GM23338 (cell line): ENCODE data around the gene ZBTB20. TPM values are rescaled to one million over a fixed set of nuclear protein-coding genes. Genes with fewer than 3 reads are reported as not detected.

Experiments used
- ATAC-seq: fragments of 200-7000 bp; cut with Tn5 transposase; 3 replicates; pipeline ENCODE4 v1.9.1; 2020
- DNase-seq: peaks from one replicate; pipeline ENCODE4 v3.0.0-alpha.2; 2015; ENCODE audit warnings: low spot score
- H2AFZ ChIP-seq: fragments of 200-600 bp; sonication (generic); 2 replicates; pipeline ENCODE4 v1.8.0; 2016; ENCODE audit warnings: antibody characterized with exemption, mild to moderate bottlenecking, moderate library complexity
- H3F3A ChIP-seq: fragments of 200-600 bp; sonication (generic); replicated peaks from 2 replicates; pipeline ENCODE4 v1.8.0; 2017; ENCODE audit warnings: antibody characterized with exemption, mixed run types, low read depth
- H3K27ac ChIP-seq: fragments of 200-600 bp; sonication (generic); 2 replicates; pipeline ENCODE4 v1.6.1; 2016; ENCODE audit warnings: low read depth
- H3K27me3 ChIP-seq: fragments of 200-600 bp; sonication (generic); 2 replicates; pipeline ENCODE4 v1.8.0; 2016; ENCODE audit warnings: mild to moderate bottlenecking, mixed run types, moderate library complexity; ENCODE audit not compliant: insufficient read depth
- H3K36me3 ChIP-seq: fragments of 200-600 bp; sonication (generic); 2 replicates; pipeline ENCODE4 v1.8.0; 2016; ENCODE audit warnings: mild to moderate bottlenecking; ENCODE audit not compliant: insufficient read depth
- H3K4me1 ChIP-seq: fragments of 200-600 bp; sonication (generic); 2 replicates; pipeline ENCODE4 v1.8.0; 2016; ENCODE audit warnings: mild to moderate bottlenecking, moderate library complexity; ENCODE audit not compliant: insufficient read depth
- H3K4me2 ChIP-seq: fragments of 200-600 bp; sonication (generic); 2 replicates; pipeline ENCODE4 v1.7.1; 2017; ENCODE audit warnings: mixed run types
- H3K4me3 ChIP-seq: fragments of 200-600 bp; sonication (generic); 2 replicates; pipeline ENCODE4 v1.6.1; 2016; ENCODE audit warnings: mixed run types
- H3K79me2 ChIP-seq: fragments of 200-600 bp; sonication (generic); replicated peaks from 2 replicates; pipeline ENCODE4 v1.8.0; 2017; ENCODE audit warnings: mild to moderate bottlenecking; ENCODE audit not compliant: insufficient read depth
- H3K9me2 ChIP-seq: fragments of 200-600 bp; sonication (generic); 2 replicates; pipeline ENCODE4 v1.8.0; 2017; ENCODE audit not compliant: insufficient read depth
- H4K20me1 ChIP-seq: fragments of 200-600 bp; sonication (generic); replicated peaks from 2 replicates; pipeline ENCODE4 v1.8.0; 2017; ENCODE audit warnings: mild to moderate bottlenecking; ENCODE audit not compliant: insufficient read depth
- H3K27ac Mint-ChIP-seq: 2 replicates; pipeline ENCODE4 v1.8.0; 2020; ENCODE audit warnings: inconsistent platforms, mild to moderate bottlenecking, moderate library complexity, mixed read lengths
- H3K27me3 Mint-ChIP-seq: 3 replicates; pipeline ENCODE4 v1.8.0; 2022; ENCODE audit warnings: low read depth, mild to moderate bottlenecking, moderate library complexity, mixed read lengths, inconsistent platforms; ENCODE audit not compliant: insufficient read depth, poor library complexity
- H3K36me3 Mint-ChIP-seq: 3 replicates; pipeline ENCODE4 v1.8.0; 2021; ENCODE audit warnings: low read depth, mild to moderate bottlenecking, inconsistent platforms, moderate library complexity, mixed read lengths
- H3K4me1 Mint-ChIP-seq: 3 replicates; pipeline ENCODE4 v1.8.0; 2020; ENCODE audit warnings: mild to moderate bottlenecking, inconsistent platforms, mixed read lengths
- H3K4me3 Mint-ChIP-seq: 3 replicates; pipeline ENCODE4 v1.8.0; 2021; ENCODE audit warnings: moderate library complexity, mild to moderate bottlenecking, inconsistent platforms, mixed read lengths
- H3K9me3 Mint-ChIP-seq: 3 replicates; pipeline ENCODE4 v1.8.0; 2020; ENCODE audit warnings: moderate library complexity, mild to moderate bottlenecking, inconsistent platforms, mixed read lengths
- EZH2 ChIP-seq: fragments of 200-600 bp; sonication (generic); IDR thresholded peaks from one replicate; pipeline ENCODE4 v1.8.0; 2017; ENCODE audit warnings: antibody characterized with exemption, mild to moderate bottlenecking, low read depth; ENCODE audit not compliant: unreplicated experiment
- EZH2phosphoT487 ChIP-seq: fragments of 200-600 bp; sonication (generic); IDR thresholded peaks from one replicate; pipeline ENCODE4 v1.8.1; 2018; ENCODE audit warnings: antibody characterized with exemption; ENCODE audit not compliant: unreplicated experiment
- ZNF462 ChIP-seq: fragments of 250-450 bp; sonication (Bioruptor Pico); IDR thresholded peaks from 2 replicates; pipeline ENCODE4 v1.5.0; 2020; ENCODE audit warnings: mild to moderate bottlenecking, moderate library complexity
- polyA plus RNA-seq: library from polyadenylated mRNA; unstranded; fragments of >200 nt; fragmentation: Nextera tagmentation; extraction: Ambion mirVana; gene quantifications from 2 replicates; pipeline ENCODE4 v1.2.1, GENCODE V29; 2016
- total RNA-seq: library from RNA; depleted of rRNA; stranded (reverse); fragments of >200 nt; shearing (Covaris generic); gene quantifications from 2 replicates; pipeline ENCODE4 v1.2.3, GENCODE V29; 2014
- TF ChIP-seq, protein P1 (sequence below): IDR thresholded peaks from one replicate; pipeline ENCODE4 v1.6.1; 2018; ENCODE audit warnings: antibody characterized with exemption; ENCODE audit not compliant: unreplicated experiment

Gene ZBTB20
- total and polyA plus RNA-seq, 2 experiments from 2014 or later = 2.0 to 3.3 TPM

DNA sequence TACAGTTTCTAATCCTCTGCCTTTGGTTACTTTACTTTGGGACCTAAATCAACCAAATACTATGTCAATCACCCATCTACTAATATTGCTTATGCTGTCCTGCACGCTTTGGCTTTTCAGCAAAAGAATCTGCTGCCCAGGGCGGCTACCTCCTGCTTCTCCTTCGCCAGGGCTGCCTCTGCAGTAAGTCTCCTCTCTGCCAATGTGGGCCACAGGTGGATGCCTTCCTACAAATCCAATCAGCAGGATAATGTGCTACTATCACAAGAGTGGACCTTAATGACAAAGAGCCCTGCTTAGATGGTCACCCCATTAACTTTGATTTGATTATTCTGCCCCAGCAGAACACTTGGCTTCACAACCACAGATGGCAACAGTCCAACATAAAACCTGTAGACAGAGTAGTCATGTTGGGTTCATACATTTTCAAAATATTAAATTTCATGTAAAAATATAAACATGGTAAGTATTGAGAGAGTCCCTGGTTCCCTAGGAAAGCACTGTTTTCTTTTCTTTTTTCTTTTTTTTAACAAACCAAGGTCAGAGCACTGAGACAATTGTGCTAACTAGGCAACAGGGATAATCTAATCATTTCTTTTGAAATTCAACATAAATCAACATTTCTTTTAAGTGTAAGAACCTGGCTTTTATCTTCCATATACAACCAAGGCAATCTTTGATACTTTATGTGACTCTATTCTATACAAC lies 298.3 kb downstream of the ZBTB20 start:
- DNase-seq (no peak), ATAC-seq (no peak)
- H3K4me1 Mint-ChIP-seq = peaks cover 4% of the 10 kb centered on the region; the same call in 2 of the 3 replicates
- no peak overlapping the region for H3K27ac ChIP-seq
- TF ChIP-seq, protein P1, sequence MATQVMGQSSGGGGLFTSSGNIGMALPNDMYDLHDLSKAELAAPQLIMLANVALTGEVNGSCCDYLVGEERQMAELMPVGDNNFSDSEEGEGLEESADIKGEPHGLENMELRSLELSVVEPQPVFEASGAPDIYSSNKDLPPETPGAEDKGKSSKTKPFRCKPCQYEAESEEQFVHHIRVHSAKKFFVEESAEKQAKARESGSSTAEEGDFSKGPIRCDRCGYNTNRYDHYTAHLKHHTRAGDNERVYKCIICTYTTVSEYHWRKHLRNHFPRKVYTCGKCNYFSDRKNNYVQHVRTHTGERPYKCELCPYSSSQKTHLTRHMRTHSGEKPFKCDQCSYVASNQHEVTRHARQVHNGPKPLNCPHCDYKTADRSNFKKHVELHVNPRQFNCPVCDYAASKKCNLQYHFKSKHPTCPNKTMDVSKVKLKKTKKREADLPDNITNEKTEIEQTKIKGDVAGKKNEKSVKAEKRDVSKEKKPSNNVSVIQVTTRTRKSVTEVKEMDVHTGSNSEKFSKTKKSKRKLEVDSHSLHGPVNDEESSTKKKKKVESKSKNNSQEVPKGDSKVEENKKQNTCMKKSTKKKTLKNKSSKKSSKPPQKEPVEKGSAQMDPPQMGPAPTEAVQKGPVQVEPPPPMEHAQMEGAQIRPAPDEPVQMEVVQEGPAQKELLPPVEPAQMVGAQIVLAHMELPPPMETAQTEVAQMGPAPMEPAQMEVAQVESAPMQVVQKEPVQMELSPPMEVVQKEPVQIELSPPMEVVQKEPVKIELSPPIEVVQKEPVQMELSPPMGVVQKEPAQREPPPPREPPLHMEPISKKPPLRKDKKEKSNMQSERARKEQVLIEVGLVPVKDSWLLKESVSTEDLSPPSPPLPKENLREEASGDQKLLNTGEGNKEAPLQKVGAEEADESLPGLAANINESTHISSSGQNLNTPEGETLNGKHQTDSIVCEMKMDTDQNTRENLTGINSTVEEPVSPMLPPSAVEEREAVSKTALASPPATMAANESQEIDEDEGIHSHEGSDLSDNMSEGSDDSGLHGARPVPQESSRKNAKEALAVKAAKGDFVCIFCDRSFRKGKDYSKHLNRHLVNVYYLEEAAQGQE = no peak
- TF ChIP-seq EZH2 = no peak
- no peak for TF ChIP-seq EZH2phosphoT487
- no peak for TF ChIP-seq ZNF462 (CRISPR knock-in tag)
- H3K27me3 ChIP-seq = no peaks in the 10 kb centered on the region
- H3K27ac Mint-ChIP-seq = no peak overlapping the region; the same call in 1 of the 2 replicates
- H3K9me3 Mint-ChIP-seq = no peaks in the 10 kb centered on the region
- no peak overlapping the region for H3K4me2 ChIP-seq
- no peaks in the 10 kb centered on the region for H3K27me3 Mint-ChIP-seq
- H3K4me3 Mint-ChIP-seq = no peak overlapping the region
- H3K9me2 ChIP-seq = no peaks in the 10 kb centered on the region
- no peaks in the 10 kb centered on the region for H3K79me2 ChIP-seq
- no peaks in the 10 kb centered on the region for H4K20me1 ChIP-seq
- no peaks in the 10 kb centered on the region for H3K4me1 ChIP-seq
- no peaks in the 10 kb centered on the region for H3K36me3 ChIP-seq
- no peaks in the 10 kb centered on the region for H3K36me3 Mint-ChIP-seq
- no peak overlapping the region for H3K4me3 ChIP-seq
- H3F3A ChIP-seq = no peaks in the 10 kb centered on the region
- no peak overlapping the region for H2AFZ ChIP-seq
